Subcutaneous abdominal adipose tissue (tissue), 5 donors: ENCODE data around the gene CTTNBP2NL.
"Not testable (repeated sequence)": the region's sequence is repeated elsewhere in the genome, so short reads cannot be mapped to it uniquely, and the experiment has no call there.

Experiments used
- H3K27ac ChIP-seq: one replicate; pipeline ENCODE4 v1.7.0; 2013; ENCODE audit warnings: low read depth, mild to moderate bottlenecking, inconsistent platforms, low read length, moderate library complexity
- H3K27me3 ChIP-seq, 5 donors: one replicate each; pipeline ENCODE4 v1.7.0; 2013; ENCODE audit warnings: low read length in 5 of 5, inconsistent platforms in 1 of 5; ENCODE audit not compliant: control insufficient read depth in 5 of 5, insufficient read depth in 4 of 5
- H3K36me3 ChIP-seq, 5 donors: one replicate each; pipeline ENCODE4 v1.7.0; 2013; ENCODE audit warnings: low read length in 5 of 5; ENCODE audit not compliant: control insufficient read depth in 5 of 5, insufficient read depth in 5 of 5
- H3K4me1 ChIP-seq, 5 donors: one replicate each; pipeline ENCODE4 v1.7.0; 2013; ENCODE audit warnings: low read length in 5 of 5, mild to moderate bottlenecking in 3 of 5, moderate library complexity in 1 of 5; ENCODE audit not compliant: control insufficient read depth in 5 of 5, insufficient read depth in 5 of 5
- H3K4me3 ChIP-seq, 5 donors: one replicate each; pipeline ENCODE4 v1.7.0; 2013; ENCODE audit warnings: low read length in 5 of 5, low read depth in 1 of 5
- H3K9ac ChIP-seq, 5 donors: one replicate each; pipeline ENCODE4 v1.7.0; 2013; ENCODE audit warnings: low read length in 5 of 5, mild to moderate bottlenecking in 4 of 5, moderate library complexity in 3 of 5
- H3K9me3 ChIP-seq, 5 donors: one replicate each; pipeline ENCODE4 v1.7.0; 2013; ENCODE audit warnings: low read length in 5 of 5; ENCODE audit not compliant: control insufficient read depth in 5 of 5
- donor health status: healthy.
- donor health status: healthy.
- donor health status: healthy.
- donor health status: healthy.
- donor health status: healthy.

CTTNBP2NL gene

GRCh38 chr1:112396653-112397471 lies 848 bp downstream of the CTTNBP2NL start:
- Histone ChIP-seq H3K27me3 (no peaks in the 10 kb centered on the region), H3K4me3 (peak overlapping the region; percentile 88 to 100 (median 99)), H3K27ac (peak overlapping the region; percentile 87), H3K9ac (peak overlapping the region; percentile 75 to 93 (median 92)), H3K4me1 (peaks cover 8 to 61% (median 45%) of the 10 kb centered on the region in 5 donors), H3K9me3 (no peaks in the 10 kb centered on the region), H3K36me3 (no peaks in the 10 kb centered on the region)

- no peaks in the 10 kb centered on the region for H3K27me3 ChIP-seq
- no peak overlapping the region for H3K27ac ChIP-seq
- H3K9me3 ChIP-seq = no peaks in the 10 kb centered on the region
- peaks cover 0 to 4% (median 0%) of the 10 kb centered on the region in 5 donors for H3K36me3 ChIP-seq
- peak overlapping the region in 3 of 5 donors; percentile 88 to 99 (median 98) for H3K4me3 ChIP-seq
- peak overlapping the region in 1 of 5 donors; percentile 11 for H3K9ac ChIP-seq
- peaks cover 8 to 62% (median 45%) of the 10 kb centered on the region in 5 donors for H3K4me1 ChIP-seq
These were observed 1.8 kb downstream of the CTTNBP2NL start for GRCh38 chr1:112397841-112398240.

DNA sequence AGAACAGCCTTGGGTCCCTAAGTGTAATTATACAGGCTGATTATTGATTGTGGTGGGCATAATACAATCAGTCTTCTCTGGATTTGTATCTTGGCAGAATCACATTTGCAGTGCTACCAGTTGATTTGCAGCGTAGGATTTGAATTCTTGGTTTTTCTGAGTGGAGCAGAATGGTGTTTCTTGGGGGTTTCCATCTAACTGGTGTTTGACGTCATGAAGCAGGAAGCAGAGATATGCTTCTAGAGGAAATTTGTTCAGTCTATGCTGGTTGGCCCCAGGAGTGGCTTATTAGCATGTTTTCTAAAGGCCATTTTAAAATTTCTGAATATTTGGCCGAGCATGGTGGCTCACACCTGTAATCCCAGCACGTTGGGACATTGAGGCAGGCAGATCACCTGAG lies 3.4 kb downstream of the CTTNBP2NL start:
- Histone ChIP-seq H3K9me3 (no peaks in the 10 kb centered on the region), H3K4me1 (peaks cover 8 to 50% (median 33%) of the 10 kb centered on the region in 5 donors), H3K36me3 (peaks cover 0 to 4% (median 0%) of the 10 kb centered on the region in 5 donors), H3K27me3 (no peaks in the 10 kb centered on the region), H3K27ac (no peak overlapping the region), H3K4me3 (no peak overlapping the region), H3K9ac (no peak overlapping the region)

DNA sequence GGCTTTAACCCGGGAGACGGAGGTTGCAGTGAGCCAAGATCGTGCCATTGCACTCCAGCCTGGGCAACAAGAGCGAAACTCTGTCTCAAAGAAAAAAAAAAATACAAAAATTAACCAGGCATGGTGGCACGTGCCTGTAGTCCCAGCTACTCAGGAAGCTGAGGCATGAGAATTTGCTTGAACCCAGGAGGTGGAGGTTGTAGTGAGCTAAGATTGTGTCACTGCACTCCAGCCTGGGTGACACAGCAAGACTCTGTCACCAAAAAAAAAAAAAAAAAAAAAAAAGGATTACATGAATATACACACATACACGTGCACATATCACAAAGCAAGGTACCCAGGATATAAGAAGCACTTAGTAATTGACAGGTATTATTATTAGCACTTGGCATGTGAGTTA lies 4.7 kb downstream of the CTTNBP2NL start:
- not testable (repeated sequence) for H3K27ac ChIP-seq, H3K36me3 ChIP-seq
- H3K4me1 ChIP-seq = peaks cover 0 to 37% (median 22%) of the 10 kb centered on the region in 5 donors

GRCh38 chr1:112402682-112403643 lies 6.9 kb downstream of the CTTNBP2NL start:
- Histone ChIP-seq H3K27ac (no peak overlapping the region), H3K9ac (no peak overlapping the region), H3K27me3 (no peaks in the 10 kb centered on the region), H3K4me3 (no peak overlapping the region), H3K36me3 (peaks cover 0 to 4% (median 0%) of the 10 kb centered on the region in 5 donors), H3K9me3 (no peaks in the 10 kb centered on the region), H3K4me1 (peaks cover 0 to 19% (median 4%) of the 10 kb centered on the region in 5 donors)

More for the DNA sequence above, 4.7 kb downstream of the CTTNBP2NL start:
- H3K9me3 ChIP-seq, H3K27me3 ChIP-seq, H3K4me3 ChIP-seq, H3K9ac ChIP-seq: not testable (repeated sequence)

- Histone ChIP-seq H3K4me3 (no peak overlapping the region), H3K9ac (no peak overlapping the region), H3K9me3 (no peaks in the 10 kb centered on the region), H3K36me3 (peaks cover 0 to 4% (median 0%) of the 10 kb centered on the region in 5 donors), H3K27ac (no peak overlapping the region), H3K4me1 (peaks cover 0 to 6% (median 0%) of the 10 kb centered on the region in 5 donors), H3K27me3 (no peaks in the 10 kb centered on the region)
These were observed 10.8 kb downstream of the CTTNBP2NL start for GRCh38 chr1:112406771-112407170.

- Histone ChIP-seq H3K36me3 (peaks cover 0 to 15% (median 9%) of the 10 kb centered on the region in 5 donors), H3K9me3 (no peaks in the 10 kb centered on the region), H3K9ac (no peak overlapping the region), H3K4me1 (peaks cover 0 to 2% (median 0%) of the 10 kb centered on the region in 5 donors), H3K4me3 (no peak overlapping the region), H3K27me3 (no peaks in the 10 kb centered on the region), H3K27ac (no peak overlapping the region)
These were observed 13.4 kb downstream of the CTTNBP2NL start for GRCh38 chr1:112409414-112409813.

DNA sequence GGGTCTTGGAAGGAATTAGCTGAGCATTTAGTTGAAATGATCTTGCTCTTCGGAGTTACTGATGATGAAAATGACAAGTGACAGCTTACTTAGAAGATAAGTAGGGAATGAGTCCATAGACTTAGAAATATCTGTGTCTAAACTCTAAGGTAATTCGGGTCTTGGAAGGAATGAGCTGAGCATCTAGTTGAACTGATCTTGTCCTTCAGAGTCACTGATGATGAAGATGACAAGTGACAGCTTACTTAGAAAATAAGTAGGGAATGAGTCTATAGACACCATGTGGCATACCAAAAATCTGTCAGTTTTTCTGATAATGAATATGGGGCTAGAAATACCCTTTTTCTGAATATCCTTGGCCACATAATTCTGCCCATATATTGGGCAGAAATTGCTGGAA lies 14.7 kb downstream of the CTTNBP2NL start:
- no peaks in the 10 kb centered on the region for H3K9me3 ChIP-seq
- H3K27me3 ChIP-seq = no peaks in the 10 kb centered on the region
- H3K27ac ChIP-seq = no peak overlapping the region
- no peaks in the 10 kb centered on the region for H3K4me1 ChIP-seq
- H3K36me3 ChIP-seq = peaks cover 0 to 18% (median 9%) of the 10 kb centered on the region in 5 donors
- no peak overlapping the region for H3K4me3 ChIP-seq
- H3K9ac ChIP-seq = no peak overlapping the region

GRCh38 chr1:112417271-112417670 lies 21.3 kb downstream of the CTTNBP2NL start:
- Histone ChIP-seq H3K9ac (no peak overlapping the region), H3K4me3 (no peak overlapping the region), H3K27ac (no peak overlapping the region), H3K36me3 (peaks cover 10 to 32% (median 18%) of the 10 kb centered on the region in 5 donors), H3K4me1 (peaks cover 0 to 4% (median 2%) of the 10 kb centered on the region in 5 donors), H3K27me3 (no peaks in the 10 kb centered on the region), H3K9me3 (no peaks in the 10 kb centered on the region)
